LNCaP clone FGC (cell line): ENCODE measurements around the gene CCL16.
"Not testable (repeated sequence)": the region's sequence is repeated elsewhere in the genome, so short reads cannot be mapped to it uniquely, and the experiment has no call there.

Source experiments
- DNase-seq: peaks from one replicate; pipeline ENCODE4 v3.0.0-alpha.2; 2011; ENCODE audit warnings: low read depth
- H3K4me3 ChIP-seq: 2 replicates; pipeline ENCODE4 v1.5.1; 2011; ENCODE audit warnings: mild to moderate bottlenecking, low read depth, low read length, control low read depth
- TF ChIP-seq, protein P1 (sequence below): IDR thresholded peaks from 2 replicates; pipeline ENCODE4 v1.5.1; 2012; ENCODE audit warnings: mild to moderate bottlenecking; ENCODE audit not compliant: control insufficient read depth, insufficient read depth; ENCODE audit errors: extremely low read depth

Gene CCL16

DNA sequence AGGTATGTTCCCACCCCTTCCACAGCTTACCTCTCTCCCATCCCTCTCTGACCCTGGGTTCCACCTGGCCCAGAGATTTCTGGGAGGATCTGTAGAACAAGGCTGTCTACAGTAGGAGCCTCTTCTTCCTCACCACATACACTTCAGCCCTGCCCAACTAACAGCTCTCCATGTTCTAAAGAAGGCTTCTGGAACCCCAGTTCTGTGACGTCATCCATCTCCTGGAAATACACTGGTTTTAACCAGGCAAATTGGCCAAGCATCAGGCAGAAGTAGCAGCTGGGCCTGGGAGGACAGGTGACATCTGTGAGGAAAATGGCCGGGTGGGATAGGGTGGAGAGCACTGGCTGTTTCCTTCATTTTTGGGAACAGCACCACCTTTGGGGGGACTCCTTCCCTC, 37.8 kb downstream of the CCL16 start, which contains the start of gene LYZL6:
TSS of gene LYZL6 (minus strand) at position 177 of the 400 bp plus-strand sequence. CDS start 4,357 bp downstream, outside the sequence.
- H3K4me3 ChIP-seq: no peak within 1 kb of the TSS
- DNase-seq: no peak
- TF ChIP-seq, protein P1, sequence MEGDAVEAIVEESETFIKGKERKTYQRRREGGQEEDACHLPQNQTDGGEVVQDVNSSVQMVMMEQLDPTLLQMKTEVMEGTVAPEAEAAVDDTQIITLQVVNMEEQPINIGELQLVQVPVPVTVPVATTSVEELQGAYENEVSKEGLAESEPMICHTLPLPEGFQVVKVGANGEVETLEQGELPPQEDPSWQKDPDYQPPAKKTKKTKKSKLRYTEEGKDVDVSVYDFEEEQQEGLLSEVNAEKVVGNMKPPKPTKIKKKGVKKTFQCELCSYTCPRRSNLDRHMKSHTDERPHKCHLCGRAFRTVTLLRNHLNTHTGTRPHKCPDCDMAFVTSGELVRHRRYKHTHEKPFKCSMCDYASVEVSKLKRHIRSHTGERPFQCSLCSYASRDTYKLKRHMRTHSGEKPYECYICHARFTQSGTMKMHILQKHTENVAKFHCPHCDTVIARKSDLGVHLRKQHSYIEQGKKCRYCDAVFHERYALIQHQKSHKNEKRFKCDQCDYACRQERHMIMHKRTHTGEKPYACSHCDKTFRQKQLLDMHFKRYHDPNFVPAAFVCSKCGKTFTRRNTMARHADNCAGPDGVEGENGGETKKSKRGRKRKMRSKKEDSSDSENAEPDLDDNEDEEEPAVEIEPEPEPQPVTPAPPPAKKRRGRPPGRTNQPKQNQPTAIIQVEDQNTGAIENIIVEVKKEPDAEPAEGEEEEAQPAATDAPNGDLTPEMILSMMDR: no peak

DNA sequence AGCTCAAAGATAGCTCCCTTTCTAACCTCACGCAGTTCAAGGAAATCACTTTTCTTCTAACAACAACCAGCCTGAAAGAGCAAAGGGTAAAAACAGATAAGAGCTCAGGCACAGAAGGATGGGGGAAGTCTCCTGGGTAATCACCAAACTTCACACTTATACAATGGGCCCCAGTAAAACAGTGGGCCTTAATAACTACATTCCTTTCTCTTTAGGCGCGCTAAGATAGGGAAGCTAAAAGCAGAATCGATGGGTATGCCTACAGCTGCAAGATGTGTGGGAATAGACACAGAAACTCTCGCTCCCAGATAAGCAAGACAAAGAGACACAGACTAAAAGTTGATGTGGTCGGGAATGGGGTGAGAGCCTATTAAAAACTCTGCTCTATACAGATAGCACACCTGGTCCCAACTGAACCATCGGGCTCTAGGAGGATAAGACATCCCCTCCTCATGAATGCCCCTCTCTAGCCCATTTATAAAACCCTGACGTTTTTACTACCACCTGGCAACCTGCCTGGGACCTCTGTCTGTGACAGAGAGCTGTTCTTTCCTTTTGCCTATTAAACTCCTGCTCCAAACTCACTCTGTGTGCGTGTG, 38.6 kb downstream of the CCL16 start:
- DNase-seq: no peak
- no peak overlapping the region for H3K4me3 ChIP-seq
- TF ChIP-seq, protein P1: no peak

DNA sequence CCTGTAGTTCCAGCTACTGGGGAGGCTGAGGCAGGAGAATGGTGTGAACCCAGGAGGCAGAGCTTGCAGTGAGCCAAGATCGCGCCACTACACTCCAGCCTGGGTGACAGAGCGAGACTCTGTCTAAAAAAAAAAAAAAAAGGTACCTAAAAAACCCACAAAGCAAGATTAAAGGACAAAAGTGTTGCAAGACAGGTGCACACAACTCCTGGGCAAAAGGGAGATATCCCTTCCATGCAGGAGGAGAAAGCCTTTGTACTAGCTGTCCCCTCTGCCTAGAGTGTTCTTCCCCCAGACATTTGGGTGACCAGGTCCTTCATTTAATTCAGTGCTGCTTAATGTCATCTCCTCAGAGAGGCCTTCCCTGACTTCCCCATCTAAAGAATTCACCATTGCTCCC, 42.8 kb downstream of the CCL16 start:
- H3K4me3 ChIP-seq, DNase-seq: not testable (repeated sequence)

DNA sequence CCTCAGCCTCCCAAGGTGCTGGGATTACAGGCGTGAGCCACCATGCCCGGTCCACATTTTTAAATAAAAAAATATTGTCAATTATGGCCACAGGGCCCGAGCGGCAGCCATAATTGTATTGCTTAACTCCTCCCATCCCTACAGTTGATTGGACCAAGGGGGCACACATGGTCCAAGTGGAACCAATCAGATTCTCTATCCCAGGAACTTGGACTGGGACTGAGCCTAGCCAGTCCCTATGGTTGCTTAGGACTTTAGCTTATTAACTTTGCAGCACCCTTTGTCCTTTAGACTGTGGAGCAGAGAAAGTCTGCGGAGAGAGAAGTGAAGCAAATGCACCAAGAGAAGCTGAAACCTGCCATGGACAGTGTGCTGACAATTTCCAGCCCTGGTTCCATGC, 45.2 kb downstream of the CCL16 start:
- TF ChIP-seq, protein P1: no peak
- no peak overlapping the region for H3K4me3 ChIP-seq
- DNase-seq: no peak

DNA sequence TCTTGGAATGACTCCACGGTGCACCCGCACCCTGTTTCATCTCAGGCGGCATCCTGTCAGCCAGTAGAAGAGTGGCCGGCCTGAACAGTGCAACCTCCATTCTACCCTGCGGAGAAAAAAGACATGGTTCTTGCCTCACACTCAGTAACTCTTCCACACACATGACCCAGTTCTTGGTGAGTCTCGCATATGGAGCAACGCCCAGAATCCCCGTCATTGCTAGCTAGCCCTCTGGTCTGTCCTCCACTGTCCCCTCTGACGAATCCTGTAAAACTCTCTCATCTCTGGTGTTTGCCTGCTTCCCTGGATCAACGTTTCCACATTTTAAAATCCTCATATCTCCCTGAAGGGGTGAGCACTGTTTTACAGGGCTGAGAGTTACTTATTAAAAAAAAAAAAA, 46.5 kb downstream of the CCL16 start:
- no peak overlapping the region for H3K4me3 ChIP-seq
- TF ChIP-seq, protein P1: no peak
- DNase-seq: no peak

DNA sequence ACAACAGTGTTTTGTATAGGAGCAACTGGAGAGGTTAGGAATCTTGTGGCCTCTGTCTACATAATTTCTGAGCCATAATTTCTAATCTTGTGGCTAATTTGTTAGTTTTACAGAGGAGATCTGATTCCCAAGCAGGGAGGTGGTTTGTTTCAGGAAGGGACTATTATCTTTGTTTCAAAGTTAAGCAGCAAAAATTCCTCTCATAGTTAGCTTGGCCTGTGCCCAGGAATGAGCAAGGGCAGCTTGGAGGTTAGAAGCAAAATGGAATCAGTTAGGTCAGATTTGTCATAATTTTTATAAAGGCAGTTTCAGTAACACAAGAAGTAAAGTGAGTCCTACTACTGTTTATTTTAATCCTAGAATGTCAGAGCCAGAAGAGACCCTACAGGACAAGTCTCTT, 48.7 kb downstream of the CCL16 start:
- TF ChIP-seq, protein P1: no peak
- no peak for DNase-seq
- H3K4me3 ChIP-seq: no peak overlapping the region

DNA sequence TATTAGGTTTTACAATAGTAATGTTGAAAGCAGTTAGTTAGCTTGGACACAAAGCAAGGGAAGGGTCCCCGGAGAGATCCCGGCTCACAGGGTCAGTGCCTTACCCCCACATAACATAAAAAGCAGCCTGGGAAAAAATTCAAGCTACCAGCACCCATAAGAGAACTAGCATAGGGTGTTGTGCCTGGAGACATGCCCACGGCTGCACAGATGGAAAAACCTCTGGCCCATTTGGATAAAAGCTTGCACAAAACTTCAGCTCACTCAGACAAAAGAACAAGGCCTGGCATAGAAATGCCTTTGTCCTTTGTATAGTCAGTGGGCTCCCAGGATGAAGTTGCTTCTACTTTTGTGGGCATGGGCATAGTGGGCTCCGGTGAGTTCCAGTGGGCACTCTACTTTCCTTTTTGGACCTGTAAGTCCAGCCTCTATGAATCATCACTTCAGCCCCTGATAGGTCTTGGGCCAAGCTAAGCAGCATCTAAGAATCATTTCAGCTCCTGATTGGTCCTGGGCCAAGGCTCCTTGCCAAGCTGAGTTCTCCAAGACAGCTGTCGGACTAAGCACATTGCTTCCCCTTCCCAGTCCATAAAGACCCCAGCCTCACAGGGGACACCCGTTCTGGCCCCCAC, 49.4 kb downstream of the CCL16 start:
- TF ChIP-seq, protein P1: no peak
- no peak overlapping the region for H3K4me3 ChIP-seq
- DNase-seq: no peak
